Measurements from ENCODE around the gene MACROD2. TPM values are rescaled to one million over a fixed set of nuclear protein-coding genes. Genes with fewer than 3 reads are reported as not detected.

Gene MACROD2
- total RNA-seq, 4 donors from 2014 or later: 4.6 to 33.0 (median 8.3) TPM

DNA sequence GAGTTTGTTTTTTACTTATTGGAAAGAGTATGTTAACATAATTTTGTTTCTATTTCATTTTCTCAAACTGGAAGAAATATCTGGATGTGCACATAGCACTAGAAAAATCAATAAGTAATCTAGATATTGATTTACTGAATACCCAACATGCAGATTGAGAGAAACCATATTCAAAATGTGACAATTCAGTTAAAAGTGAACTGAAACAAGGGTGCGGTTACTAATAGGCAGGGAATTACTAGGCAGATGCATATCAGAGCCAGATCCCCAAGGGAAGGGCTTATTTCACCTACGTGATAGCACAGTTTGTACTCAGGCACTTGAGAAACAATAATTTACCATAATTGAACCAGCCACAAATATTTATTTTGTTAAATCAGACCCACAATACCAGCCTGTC, 835.1 kb downstream of the MACROD2 start:
- no peak overlapping the region for H3K27ac ChIP-seq
- no peak overlapping the region for H3K4me3 ChIP-seq
- in situ Hi-C loops (cut with MboI; ENCODE audit: low pct_ligation_motif_present in 1 of 4, low pct_unique_long_range_greater_than_20kb in 1 of 4, low sequenced_read_pairs in 3 of 4) (no loop called here), intact Hi-C loops (cut with DNase I; ENCODE audit: low total_unique reads) (no loop called here)
- no peaks in the 10 kb centered on the region for H3K27me3 ChIP-seq
- no peaks in the 10 kb centered on the region for H3K4me1 ChIP-seq
- DNase-seq: no peak
- TF ChIP-seq EP300 (IDR thresholded peaks at IDR 0.05; ENCODE audit: low read depth) (no peak), POLR2AphosphoS5 (IDR thresholded peaks at IDR 0.05) (no peak), POLR2A (IDR thresholded peaks at IDR 0.05) (no peak)
- H3K36me3 ChIP-seq: no peaks in the 10 kb centered on the region
- no peaks in the 10 kb centered on the region for H3K9me3 ChIP-seq
- 71 to 80% methylated on average over 2 of the region's 2 CpGs for WGBS, 2 donors (ENCODE audit: low coverage in 1 of 2)

DNA sequence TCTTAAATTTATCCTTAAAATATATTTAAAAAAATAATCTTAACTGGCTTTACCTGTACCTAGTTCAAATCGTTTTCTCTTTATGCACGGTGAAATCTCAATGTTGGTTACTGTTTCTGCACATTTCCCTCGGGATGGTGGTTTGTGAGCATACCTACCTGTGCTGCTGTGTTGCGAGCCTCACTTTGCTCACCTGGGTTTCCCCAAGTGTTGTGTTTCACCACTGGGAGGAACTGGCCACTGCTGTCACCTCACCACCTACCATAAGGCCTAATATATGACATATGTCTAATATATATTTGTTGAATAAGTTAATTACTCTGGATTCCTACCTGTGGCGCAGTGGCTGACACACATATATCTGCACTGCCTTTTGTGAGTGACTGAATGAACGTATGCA, 835.6 kb downstream of the MACROD2 start:
- 80 to 85% methylated on average over 5 to 6 of the region's 6 CpGs for WGBS, 2 donors (ENCODE audit: low coverage in 1 of 2)
- Histone ChIP-seq H3K9me3 (no peaks in the 10 kb centered on the region), H3K36me3 (no peaks in the 10 kb centered on the region), H3K4me1 (no peaks in the 10 kb centered on the region), H3K27me3 (no peaks in the 10 kb centered on the region), H3K27ac (no peak overlapping the region), H3K4me3 (no peak overlapping the region)
- intact Hi-C loops (cut with DNase I; ENCODE audit: low total_unique reads): no loop called here
- no peak for TF ChIP-seq POLR2A (IDR thresholded peaks at IDR 0.05)
- TF ChIP-seq, protein P1, sequence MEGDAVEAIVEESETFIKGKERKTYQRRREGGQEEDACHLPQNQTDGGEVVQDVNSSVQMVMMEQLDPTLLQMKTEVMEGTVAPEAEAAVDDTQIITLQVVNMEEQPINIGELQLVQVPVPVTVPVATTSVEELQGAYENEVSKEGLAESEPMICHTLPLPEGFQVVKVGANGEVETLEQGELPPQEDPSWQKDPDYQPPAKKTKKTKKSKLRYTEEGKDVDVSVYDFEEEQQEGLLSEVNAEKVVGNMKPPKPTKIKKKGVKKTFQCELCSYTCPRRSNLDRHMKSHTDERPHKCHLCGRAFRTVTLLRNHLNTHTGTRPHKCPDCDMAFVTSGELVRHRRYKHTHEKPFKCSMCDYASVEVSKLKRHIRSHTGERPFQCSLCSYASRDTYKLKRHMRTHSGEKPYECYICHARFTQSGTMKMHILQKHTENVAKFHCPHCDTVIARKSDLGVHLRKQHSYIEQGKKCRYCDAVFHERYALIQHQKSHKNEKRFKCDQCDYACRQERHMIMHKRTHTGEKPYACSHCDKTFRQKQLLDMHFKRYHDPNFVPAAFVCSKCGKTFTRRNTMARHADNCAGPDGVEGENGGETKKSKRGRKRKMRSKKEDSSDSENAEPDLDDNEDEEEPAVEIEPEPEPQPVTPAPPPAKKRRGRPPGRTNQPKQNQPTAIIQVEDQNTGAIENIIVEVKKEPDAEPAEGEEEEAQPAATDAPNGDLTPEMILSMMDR (IDR thresholded peaks at IDR 0.05): no peak
- DNase-seq: no peak
- in situ Hi-C loops (cut with MboI; ENCODE audit: low pct_ligation_motif_present in 1 of 4, low pct_unique_long_range_greater_than_20kb in 1 of 4, low sequenced_read_pairs in 3 of 4): no loop called here

DNA sequence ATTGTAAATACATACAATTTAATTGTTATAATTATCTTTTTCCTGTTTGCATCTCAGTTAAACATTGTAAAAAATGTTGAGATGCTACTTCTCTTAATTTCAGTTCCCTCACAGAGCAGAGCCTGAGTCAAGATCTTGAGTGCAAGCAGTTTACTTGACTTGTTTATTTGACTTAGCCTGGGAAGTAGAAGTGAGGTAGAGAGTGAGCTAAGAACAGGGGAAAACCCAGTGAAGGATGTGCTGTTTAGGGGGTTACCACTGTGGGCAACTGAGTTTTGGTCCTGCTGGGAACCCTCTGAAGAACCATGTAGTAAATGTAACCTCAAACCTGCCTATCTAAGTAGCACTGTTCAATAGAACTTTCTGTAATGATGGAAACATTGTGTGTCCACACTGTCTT, 837.3 kb downstream of the MACROD2 start:
- no peaks in the 10 kb centered on the region for H3K27me3 ChIP-seq
- H3K4me1 ChIP-seq: no peaks in the 10 kb centered on the region
- no peak for DNase-seq
- TF ChIP-seq POLR2AphosphoS5 (IDR thresholded peaks at IDR 0.05) (no peak), POLR2A (IDR thresholded peaks at IDR 0.05) (no peak), EP300 (IDR thresholded peaks at IDR 0.05; ENCODE audit: low read depth) (no peak)
- TF ChIP-seq, protein P1 (IDR thresholded peaks at IDR 0.05): no peak
- intact Hi-C loops (cut with DNase I; ENCODE audit: low total_unique reads): no loop called here
- no peaks in the 10 kb centered on the region for H3K36me3 ChIP-seq
- in situ Hi-C loops (cut with MboI; ENCODE audit: low pct_ligation_motif_present in 1 of 4, low pct_unique_long_range_greater_than_20kb in 1 of 4, low sequenced_read_pairs in 3 of 4): no loop called here
- H3K27ac ChIP-seq: no peak overlapping the region
- no peak overlapping the region for H3K4me3 ChIP-seq
- no peaks in the 10 kb centered on the region for H3K9me3 ChIP-seq

DNA sequence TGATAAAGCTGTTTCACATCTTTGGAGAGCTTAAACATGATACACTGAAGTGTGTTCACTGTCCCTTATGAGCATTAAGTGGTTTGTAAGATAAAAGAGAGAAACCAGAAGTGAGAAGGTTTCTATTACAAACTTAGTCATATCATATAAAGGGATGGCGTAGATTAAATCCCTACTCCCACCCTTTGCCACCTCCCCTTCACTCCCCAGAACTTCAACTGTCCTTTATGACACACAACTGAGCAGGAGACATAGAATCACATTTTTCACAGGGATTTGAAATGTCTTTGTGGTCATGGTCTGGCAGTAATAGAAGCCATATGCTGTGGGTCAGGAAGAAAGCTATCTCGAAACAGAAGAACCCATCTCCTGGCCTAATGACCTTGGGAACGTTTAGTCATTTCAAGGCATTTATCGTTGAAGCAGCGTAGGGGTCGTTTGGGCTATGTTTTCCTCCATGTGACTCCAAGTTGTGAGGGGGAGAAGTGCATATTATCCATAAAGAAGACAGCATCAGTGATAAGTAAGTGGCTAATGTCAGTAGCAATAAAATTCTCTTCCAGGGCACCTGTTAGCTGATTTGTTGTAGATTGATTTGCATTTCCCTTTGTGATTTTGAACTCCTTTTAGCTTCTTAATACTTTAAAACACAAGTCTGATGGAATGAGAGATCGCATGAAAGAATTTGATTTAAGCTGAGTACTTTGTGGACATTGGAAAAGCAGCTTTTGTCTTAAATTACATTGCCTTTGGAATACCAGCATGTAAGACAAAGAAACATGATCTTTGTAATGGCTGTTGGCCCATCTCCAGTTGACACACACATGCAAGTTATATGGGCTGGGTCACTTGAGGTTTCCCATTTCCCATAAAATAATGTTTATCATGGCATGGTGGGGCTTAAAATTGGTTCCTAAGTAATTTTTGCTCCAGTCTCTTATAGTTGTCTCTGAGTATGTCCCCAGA, 843.6 kb downstream of the MACROD2 start:
- no peaks in the 10 kb centered on the region for H3K36me3 ChIP-seq
- in situ Hi-C loops (cut with MboI; ENCODE audit: low pct_ligation_motif_present in 1 of 4, low pct_unique_long_range_greater_than_20kb in 1 of 4, low sequenced_read_pairs in 3 of 4): no loop called here
- DNase-seq: no peak
- H3K27me3 ChIP-seq: no peaks in the 10 kb centered on the region
- no peaks in the 10 kb centered on the region for H3K9me3 ChIP-seq
- no peak overlapping the region for H3K4me3 ChIP-seq
- no peak for TF ChIP-seq POLR2AphosphoS5 (IDR thresholded peaks at IDR 0.05)
- no peak for TF ChIP-seq EP300 (IDR thresholded peaks at IDR 0.05; ENCODE audit: low read depth)
- TF ChIP-seq, protein P1 (IDR thresholded peaks at IDR 0.05): no peak
- TF ChIP-seq POLR2A (IDR thresholded peaks at IDR 0.05): no peak
- intact Hi-C loops (cut with DNase I; ENCODE audit: low total_unique reads): no loop called here
- 56 to 60% methylated on average over 7 of the region's 7 CpGs for WGBS, 2 donors (ENCODE audit: low coverage in 1 of 2)
- no peak overlapping the region for H3K27ac ChIP-seq
- no peaks in the 10 kb centered on the region for H3K4me1 ChIP-seq
